Thoracic aorta (tissue), 2 donors: ENCODE measurements around the gene ARHGEF3. TPM values are rescaled to one million over a fixed set of nuclear protein-coding genes. Genes with fewer than 3 reads are reported as not detected.

Source experiments
- ATAC-seq: fragments of 150-250 bp; one replicate; pipeline ENCODE4 v1.8.0; 2017; ENCODE audit warnings: low read depth; ENCODE audit not compliant: insufficient number of reproducible peaks, low FRiP score
- DNase-seq: peaks from one replicate; pipeline ENCODE4 v3.0.0-alpha.2; 2020; ENCODE audit warnings: low spot score
- H3K27ac ChIP-seq, 2 donors: fragments of 200-600 bp; sonication (generic); 1 replicate in 1 of 2; 2 replicates in 1 of 2; pipeline ENCODE4 v1.5.1; 2016; ENCODE audit warnings: mild to moderate bottlenecking in 2 of 2, moderate library complexity in 2 of 2
- H3K27me3 ChIP-seq: fragments of 200-600 bp; sonication (generic); replicated peaks from 2 replicates; pipeline ENCODE4 v1.6.0; 2016; ENCODE audit warnings: mild to moderate bottlenecking; ENCODE audit not compliant: insufficient read depth
- H3K36me3 ChIP-seq: fragments of 200-600 bp; sonication (generic); one replicate; pipeline ENCODE4 v1.5.1; 2016
- H3K4me1 ChIP-seq, 2 donors: fragments of 200-600 bp; sonication (generic); 1 replicate in 1 of 2; 2 replicates in 1 of 2; pipeline versions ENCODE4 v1.5.1 to v1.6.0; 2016; ENCODE audit warnings: low read depth in 2 of 2, mild to moderate bottlenecking in 1 of 2; ENCODE audit not compliant: control insufficient read depth in 1 of 2
- H3K4me3 ChIP-seq: fragments of 200-600 bp; sonication (generic); 2 replicates; pipeline ENCODE4 v1.5.1; 2016; ENCODE audit warnings: mild to moderate bottlenecking
- H3K9me3 ChIP-seq: fragments of 200-600 bp; sonication (generic); 2 replicates; pipeline ENCODE4 v1.5.1; 2016
- total RNA-seq, 2 donors: library from RNA; depleted of rRNA; stranded (reverse); fragments of >200 nt; gene quantifications; one replicate each; pipeline versions ENCODE4 v1.1.0 to v1.2.3, GENCODE V29; 2016
- TF ChIP-seq, protein P1 (sequence below): fragments of 200-600 bp; sonication (generic); IDR thresholded peaks from one replicate; pipeline ENCODE4 v1.5.1; 2019; ENCODE audit warnings: antibody characterized with exemption

The ARHGEF3 gene
- total RNA-seq, 2 donors from 2014 or later = 13.9 to 21.9 TPM

DNA sequence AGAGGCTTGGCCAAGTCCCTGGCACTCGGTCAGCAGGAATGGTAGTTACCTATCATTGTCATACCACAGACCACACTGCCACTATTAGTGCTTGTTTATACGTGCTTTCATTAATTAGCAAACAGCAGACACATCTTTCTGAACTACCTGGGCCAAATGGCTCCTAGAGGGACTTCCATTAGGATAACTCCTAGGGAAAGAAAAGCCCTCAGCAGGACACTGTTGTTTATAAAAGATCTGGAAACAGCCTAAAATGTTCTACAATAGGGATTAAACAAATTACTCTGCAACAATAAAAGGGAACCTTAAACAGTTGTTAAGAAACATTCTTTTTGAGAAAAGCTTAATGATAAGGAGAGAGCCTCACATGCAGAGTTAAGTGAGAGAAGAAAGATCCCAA is 38.5 kb downstream of the ARHGEF3 start:
- no peaks in the 10 kb centered on the region for H3K4me1 ChIP-seq
- no peak overlapping the region for H3K4me3 ChIP-seq
- DNase-seq = no peak
- ATAC-seq = no peak
- H3K9me3 ChIP-seq = no peaks in the 10 kb centered on the region
- TF ChIP-seq, protein P1, sequence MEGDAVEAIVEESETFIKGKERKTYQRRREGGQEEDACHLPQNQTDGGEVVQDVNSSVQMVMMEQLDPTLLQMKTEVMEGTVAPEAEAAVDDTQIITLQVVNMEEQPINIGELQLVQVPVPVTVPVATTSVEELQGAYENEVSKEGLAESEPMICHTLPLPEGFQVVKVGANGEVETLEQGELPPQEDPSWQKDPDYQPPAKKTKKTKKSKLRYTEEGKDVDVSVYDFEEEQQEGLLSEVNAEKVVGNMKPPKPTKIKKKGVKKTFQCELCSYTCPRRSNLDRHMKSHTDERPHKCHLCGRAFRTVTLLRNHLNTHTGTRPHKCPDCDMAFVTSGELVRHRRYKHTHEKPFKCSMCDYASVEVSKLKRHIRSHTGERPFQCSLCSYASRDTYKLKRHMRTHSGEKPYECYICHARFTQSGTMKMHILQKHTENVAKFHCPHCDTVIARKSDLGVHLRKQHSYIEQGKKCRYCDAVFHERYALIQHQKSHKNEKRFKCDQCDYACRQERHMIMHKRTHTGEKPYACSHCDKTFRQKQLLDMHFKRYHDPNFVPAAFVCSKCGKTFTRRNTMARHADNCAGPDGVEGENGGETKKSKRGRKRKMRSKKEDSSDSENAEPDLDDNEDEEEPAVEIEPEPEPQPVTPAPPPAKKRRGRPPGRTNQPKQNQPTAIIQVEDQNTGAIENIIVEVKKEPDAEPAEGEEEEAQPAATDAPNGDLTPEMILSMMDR = no peak
- H3K36me3 ChIP-seq = no peaks in the 10 kb centered on the region
- H3K27me3 ChIP-seq = no peaks in the 10 kb centered on the region
- no peak overlapping the region for H3K27ac ChIP-seq

DNA sequence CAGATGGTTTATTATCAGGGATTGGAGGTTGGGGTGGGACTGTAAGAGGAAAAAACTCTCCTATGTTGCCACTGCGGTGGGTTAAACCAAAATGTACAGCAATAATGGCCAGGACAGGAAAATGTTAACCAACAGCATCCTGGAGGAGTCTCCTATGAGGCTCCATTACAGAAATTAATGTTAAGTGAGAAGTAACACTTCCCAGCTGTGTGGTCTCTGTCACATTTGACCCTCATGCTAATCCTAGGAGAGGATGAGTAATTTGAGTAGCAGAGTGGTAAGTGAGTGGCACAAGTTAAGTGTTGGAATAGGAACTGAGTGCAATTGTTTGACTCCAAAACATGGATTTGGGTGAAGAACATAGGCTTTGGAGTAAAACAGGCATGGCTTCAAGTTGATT is 39.0 kb downstream of the ARHGEF3 start:
- H3K36me3 ChIP-seq = no peaks in the 10 kb centered on the region
- H3K4me1 ChIP-seq = no peaks in the 10 kb centered on the region
- H3K9me3 ChIP-seq = no peaks in the 10 kb centered on the region
- H3K27me3 ChIP-seq = no peaks in the 10 kb centered on the region
- TF ChIP-seq, protein P1 = no peak
- DNase-seq (no peak), ATAC-seq (no peak)
- H3K27ac ChIP-seq = no peak overlapping the region
- no peak overlapping the region for H3K4me3 ChIP-seq

DNA sequence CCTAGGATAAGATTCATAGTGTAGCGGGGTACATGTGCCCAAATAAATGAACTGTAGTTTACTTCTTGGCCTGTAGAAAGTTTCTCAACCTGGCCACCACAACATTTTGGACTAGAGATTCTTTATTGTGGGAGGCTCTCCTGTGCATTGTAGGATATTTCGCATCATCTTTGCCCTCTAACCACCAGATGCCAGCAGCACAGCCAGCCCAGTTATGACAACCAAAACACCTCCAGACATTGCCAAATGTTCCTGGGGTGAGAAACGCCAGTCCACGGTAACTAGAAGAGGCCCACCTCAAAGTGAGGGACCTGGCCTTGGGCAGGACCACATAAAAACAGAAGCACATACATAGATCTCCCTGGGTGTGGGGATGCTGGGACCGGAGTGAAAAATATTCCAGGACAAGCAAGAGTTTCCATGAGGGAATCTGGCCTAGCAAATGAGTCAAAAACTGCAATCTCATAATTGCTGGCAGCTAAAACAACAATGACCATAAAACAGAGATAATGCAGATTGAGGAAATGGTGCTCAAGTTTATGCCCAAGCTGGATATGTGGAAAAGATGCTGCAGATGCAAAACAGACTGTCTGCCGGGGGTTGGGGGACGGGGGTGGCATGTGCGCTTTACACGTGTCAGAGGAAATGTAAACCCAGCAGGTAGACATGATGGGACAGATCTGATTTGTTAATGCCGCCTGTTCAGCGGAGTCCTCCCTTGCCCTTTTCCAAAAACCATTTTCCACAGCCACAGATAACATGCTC is 39.7 kb downstream of the ARHGEF3 start:
- ATAC-seq (no peak), DNase-seq (no peak)
- TF ChIP-seq, protein P1 = no peak
- Histone ChIP-seq H3K4me3 (no peak overlapping the region), H3K4me1 (no peaks in the 10 kb centered on the region), H3K27me3 (no peaks in the 10 kb centered on the region), H3K27ac (no peak overlapping the region), H3K9me3 (no peaks in the 10 kb centered on the region), H3K36me3 (no peaks in the 10 kb centered on the region)

DNA sequence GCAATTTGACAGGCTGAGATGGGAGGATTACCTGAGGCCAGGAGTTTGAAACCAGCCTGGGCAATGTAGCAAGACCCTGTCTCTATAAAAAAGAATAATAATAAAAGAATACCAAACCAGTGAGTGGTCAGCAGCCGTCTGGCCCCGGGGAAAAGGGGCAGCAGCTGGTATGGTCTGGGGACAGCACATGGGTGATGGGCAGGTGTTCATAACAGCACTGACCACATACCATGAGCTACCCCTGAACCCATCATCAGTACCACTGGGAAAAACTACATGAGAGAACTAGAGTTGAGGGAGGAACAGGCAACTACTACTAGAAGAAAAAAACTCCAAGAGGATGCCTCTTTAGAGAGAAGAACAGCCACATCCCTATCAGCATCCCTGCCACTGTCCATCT is 40.7 kb downstream of the ARHGEF3 start:
- Histone ChIP-seq H3K4me1 (peaks cover 0 to 3% of the 10 kb centered on the region in 2 donors), H3K4me3 (no peak overlapping the region), H3K36me3 (no peaks in the 10 kb centered on the region), H3K9me3 (no peaks in the 10 kb centered on the region), H3K27me3 (no peaks in the 10 kb centered on the region), H3K27ac (no peak overlapping the region)
- DNase-seq (no peak), ATAC-seq (no peak)
- TF ChIP-seq, protein P1 = no peak

DNA sequence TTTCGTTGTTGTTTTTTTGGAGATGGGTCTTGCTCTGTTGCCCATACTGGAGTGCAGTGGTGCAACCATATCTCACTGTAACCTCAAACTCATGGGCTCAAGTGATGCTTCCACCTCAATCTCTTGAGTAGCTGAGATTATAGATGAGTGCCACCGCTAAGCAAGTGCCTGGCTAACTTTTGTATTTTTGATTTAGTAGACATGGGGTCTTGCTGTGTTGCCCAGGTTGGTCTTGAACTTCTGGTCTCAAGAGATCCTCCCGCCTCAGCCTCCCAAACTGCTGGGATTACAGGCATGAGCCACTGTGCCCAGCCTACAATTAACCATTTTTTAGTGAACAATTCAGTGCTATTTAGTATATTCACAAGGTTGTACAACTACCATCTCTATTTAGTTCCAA is 42.2 kb downstream of the ARHGEF3 start:
- no peak overlapping the region for H3K27ac ChIP-seq
- ATAC-seq (no peak), DNase-seq (no peak)
- peaks cover 0 to 8% of the 10 kb centered on the region in 2 donors for H3K4me1 ChIP-seq
- H3K9me3 ChIP-seq = no peaks in the 10 kb centered on the region
- no peaks in the 10 kb centered on the region for H3K27me3 ChIP-seq
- no peaks in the 10 kb centered on the region for H3K36me3 ChIP-seq
- H3K4me3 ChIP-seq = no peak overlapping the region
- TF ChIP-seq, protein P1 = no peak
